ENCODE results near the gene LMO2. TPM values are rescaled to one million over a fixed set of nuclear protein-coding genes. Genes with fewer than 3 reads are reported as not detected.

The LMO2 gene
- total RNA-seq, 1 experiment from 2014 or later = 0.33 TPM

- H3K27ac ChIP-seq (ENCODE audit: insufficient read length, low read depth, low read length) = no peak overlapping the region
- no peak overlapping the region for H4K91ac ChIP-seq (ENCODE audit: insufficient read length, low read depth, low read length)
- no peak overlapping the region for H3K4me3 Mint-ChIP-seq
- H2BK20ac ChIP-seq (ENCODE audit: low read depth, low read length, poor library complexity, severe bottlenecking) = no peak overlapping the region
- H4K20me1 ChIP-seq (ENCODE audit: control insufficient read depth, insufficient read depth, insufficient read length) = no peaks in the 10 kb centered on the region
- H3K27me3 Mint-ChIP-seq (ENCODE audit: low read depth) = no peaks in the 10 kb centered on the region
- H3K4ac ChIP-seq (ENCODE audit: low read depth, low read length) = no peak overlapping the region
- H2BK15ac ChIP-seq (ENCODE audit: low read depth, low read length) = no peak overlapping the region
- no peaks in the 10 kb centered on the region for H3K36me3 Mint-ChIP-seq (ENCODE audit: insufficient read depth in 1 of 3, low read depth in 3 of 3)
- H3K4me1 Mint-ChIP-seq = peaks cover 5 to 6% of the 10 kb centered on the region in 2 experiments; a peak in 3 of 4 replicates
- H3K79me2 ChIP-seq (ENCODE audit: insufficient read depth, low read length) = no peaks in the 10 kb centered on the region
- H3K18ac ChIP-seq (ENCODE audit: insufficient read length, low read depth, low read length) = no peak overlapping the region
- no peak for TF ChIP-seq CTCF (conservative IDR thresholded peaks at IDR 0.05)
- no peak overlapping the region for H3K14ac ChIP-seq (ENCODE audit: insufficient read depth, low read length)
- H3K9ac ChIP-seq (ENCODE audit: extremely low read depth, insufficient read length, low read length) = no peak overlapping the region
- H3K4me1 ChIP-seq (ENCODE audit: insufficient read depth, low read length) = peaks cover 3% of the 10 kb centered on the region
- no peak overlapping the region for H3T11ph ChIP-seq (ENCODE audit: low read length)
- H3K79me1 ChIP-seq (ENCODE audit: insufficient read depth, low read depth, low read length, poor library complexity, severe bottlenecking) = no peaks in the 10 kb centered on the region
- H4K8ac ChIP-seq (replicated peaks; ENCODE audit: insufficient read length, low read depth, low read length) = no peak overlapping the region
- no peak overlapping the region for H2BK5ac ChIP-seq (ENCODE audit: insufficient read length, low read length)
- no peak overlapping the region for H2BK120ac ChIP-seq (ENCODE audit: low read depth, low read length, poor library complexity, severe bottlenecking)
- H3K56ac ChIP-seq (ENCODE audit: insufficient read length, low read depth, low read length) = no peak overlapping the region
- H2BK12ac ChIP-seq (ENCODE audit: insufficient read length, low read depth, low read length) = no peak overlapping the region
- no peak overlapping the region for H3K23ac ChIP-seq (ENCODE audit: insufficient read length, low read depth, low read length)
- H3K9me3 ChIP-seq (ENCODE audit: control insufficient read depth, low read depth, low read length) = no peaks in the 10 kb centered on the region
- H3K27me3 ChIP-seq (ENCODE audit: insufficient read depth, low read length) = no peaks in the 10 kb centered on the region
- no peak for DNase-seq
- H2AFZ ChIP-seq (ENCODE audit: low read length) = no peak overlapping the region
- no CpG with 5 or more reads among the region's 2 CpGs for WGBS (ENCODE audit: extremely low coverage, insufficient read length, low lambda C conversion rate)
- no peaks in the 10 kb centered on the region for H3K9me3 Mint-ChIP-seq
- no peaks in the 10 kb centered on the region for H3K23me2 ChIP-seq (ENCODE audit: insufficient read length, low read depth, low read length, poor library complexity, severe bottlenecking)
- H4K5ac ChIP-seq (ENCODE audit: insufficient read length, low read depth, low read length) = no peak overlapping the region
- H3K27ac Mint-ChIP-seq = no peak overlapping the region
- no peak overlapping the region for H3K4me2 ChIP-seq (ENCODE audit: insufficient read depth, insufficient read length, low read length)
- no peak overlapping the region for H2AK5ac ChIP-seq (ENCODE audit: insufficient read length, low read length)
Measured at GRCh38 chr11:33923626-33924025, 31.8 kb upstream of the LMO2 start.

Measured in H9 (cell line).